GM15510 (cell line): Measurements from ENCODE around the gene DCK.
A peak's percentile ranks its signal among the peaks of the same experiment; 100 is the strongest.

ENCODE experiments used
- POLR2A ChIP-seq: IDR thresholded peaks from 3 replicates; pipeline ENCODE4 v1.6.1; 2011; ENCODE audit warnings: borderline replicate concordance; ENCODE audit not compliant: insufficient read length; ENCODE audit errors: extremely low read depth

The DCK gene

GRCh38 chr4:70993181-70994068, at the start of gene DCK:
Gene DCK (plus strand): TSS chr4:70993649. CDS start chr4:70993836, 187 bp downstream.
- peak; percentile 88 for TF ChIP-seq POLR2A

GRCh38 chr4:70945046-70945445, 48.4 kb upstream of the DCK start:
- no peak for TF ChIP-seq POLR2A

GRCh38 chr4:70945452-70946055, 47.9 kb upstream of the DCK start:
- TF ChIP-seq POLR2A: no peak

GRCh38 chr4:70946939-70947338, 46.5 kb upstream of the DCK start:
- no peak for TF ChIP-seq POLR2A

GRCh38 chr4:70948665-70949260, 44.7 kb upstream of the DCK start:
- TF ChIP-seq POLR2A: no peak

GRCh38 chr4:70954032-70954431, 39.4 kb upstream of the DCK start:
- TF ChIP-seq POLR2A: no peak

GRCh38 chr4:70956549-70957210, 36.8 kb upstream of the DCK start:
- TF ChIP-seq POLR2A: no peak

GRCh38 chr4:70958681-70959080, 34.8 kb upstream of the DCK start:
- no peak for TF ChIP-seq POLR2A

- no peak for TF ChIP-seq POLR2A
These were observed 24.4 kb upstream of the DCK start for GRCh38 chr4:70969076-70969475.

- no peak for TF ChIP-seq POLR2A
These were observed 17.2 kb upstream of the DCK start for GRCh38 chr4:70976252-70976651.

GRCh38 chr4:70979445-70980008, 13.9 kb upstream of the DCK start:
- TF ChIP-seq POLR2A: no peak

- no peak for TF ChIP-seq POLR2A
These were observed 13.3 kb upstream of the DCK start for GRCh38 chr4:70980196-70980595.

- TF ChIP-seq POLR2A: no peak
These were observed 9.3 kb upstream of the DCK start for GRCh38 chr4:70984106-70984505.

- TF ChIP-seq POLR2A: no peak
These were observed 8.9 kb upstream of the DCK start for GRCh38 chr4:70984589-70984988.

- no peak for TF ChIP-seq POLR2A
These were observed 1.9 kb upstream of the DCK start for GRCh38 chr4:70991596-70991995.

- no peak for TF ChIP-seq POLR2A
These were observed 1.0 kb upstream of the DCK start for GRCh38 chr4:70992391-70992881.

- TF ChIP-seq POLR2A: no peak
These were observed 569 bp downstream of the DCK start for GRCh38 chr4:70994069-70994366.
